ENCODE results near the gene PLAC8.
"Not testable (repeated sequence)": the region's sequence is repeated elsewhere in the genome, so short reads cannot be mapped to it uniquely, and the experiment has no call there.

- not testable (repeated sequence) for TF ChIP-seq CTCF, POLR2AphosphoS5, POLR2A (IDR thresholded peaks at IDR 0.05)
These were observed 71.4 kb downstream of the PLAC8 start for GRCh38 chr4:83043157-83043556.

Data from transverse colon (tissue), 4 donors.